HG02798 (cell line): ENCODE data around the gene MICAL1.

Source experiments
- ATAC-seq: cut with Tn5 transposase; IDR thresholded peaks from one replicate; pipeline ENCODE4 v1.9.1; 2021; ENCODE audit warnings: mild to moderate bottlenecking; ENCODE audit not compliant: unreplicated experiment, poor library complexity

Gene MICAL1

GRCh38 chr6:109440331-109441068 is 15.1 kb downstream of the MICAL1 start, which contains the start of the genes PPIL6 and SMPD2:
PPIL6 (minus strand) TSS chr6:109440628; CDS start chr6:109440590, 38 bp downstream.
SMPD2 (plus strand) TSS chr6:109440724; CDS start chr6:109441122, 398 bp downstream.
- ATAC-seq, result peak; percentile 95

- no peak for ATAC-seq
These were observed 19.5 kb downstream of the MICAL1 start for GRCh38 chr6:109436041-109436440.

GRCh38 chr6:109434456-109434855 is 21.1 kb downstream of the MICAL1 start:
- ATAC-seq, result no peak

GRCh38 chr6:109429496-109429895 is 26.1 kb downstream of the MICAL1 start:
- ATAC-seq, result no peak

- no peak for ATAC-seq
These were observed 26.6 kb downstream of the MICAL1 start for GRCh38 chr6:109428889-109429477.

- ATAC-seq, result no peak
These were observed 30.6 kb downstream of the MICAL1 start for GRCh38 chr6:109424946-109425345.

- no peak for ATAC-seq
These were observed 34.4 kb downstream of the MICAL1 start for GRCh38 chr6:109421184-109421583.

- ATAC-seq, result no peak
These were observed 34.8 kb downstream of the MICAL1 start for GRCh38 chr6:109420751-109421150.

GRCh38 chr6:109417646-109418045 is 37.9 kb downstream of the MICAL1 start:
- no peak for ATAC-seq

- no peak for ATAC-seq
These were observed 44.5 kb downstream of the MICAL1 start for GRCh38 chr6:109411034-109411433.

- no peak for ATAC-seq
These were observed 49.4 kb downstream of the MICAL1 start for GRCh38 chr6:109406196-109406595.

- ATAC-seq, result no peak
These were observed 58.6 kb downstream of the MICAL1 start for GRCh38 chr6:109397020-109397419.

- ATAC-seq, result no peak
These were observed 59.4 kb downstream of the MICAL1 start for GRCh38 chr6:109396046-109396718.
